ENCODE results near the gene CALN1. TPM values are rescaled to one million over a fixed set of nuclear protein-coding genes. Genes with fewer than 3 reads are reported as not detected.
"Not testable (repeated sequence)": the region's sequence is repeated elsewhere in the genome, so short reads cannot be mapped to it uniquely, and the experiment has no call there.

Gene CALN1
- total RNA-seq, 1 donor, result 22.1 TPM

DNA sequence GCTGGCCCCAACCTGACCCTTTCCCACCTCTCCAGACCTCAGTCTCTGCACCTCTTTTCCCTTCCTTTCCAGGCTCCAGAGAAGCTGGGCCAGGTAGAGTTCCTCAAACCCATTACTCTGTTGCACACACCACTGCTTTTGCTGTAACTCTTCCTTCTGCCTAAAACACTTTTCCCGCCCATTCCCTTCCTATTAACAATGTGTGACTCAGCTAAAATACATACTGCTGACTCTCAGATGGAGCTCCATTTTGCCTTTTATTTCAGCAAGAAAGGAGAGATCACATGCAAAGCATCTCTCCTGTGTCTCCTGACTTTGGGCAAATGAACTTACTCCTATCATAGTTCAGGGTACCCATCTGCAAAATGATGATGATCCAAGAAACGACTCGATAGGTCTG is 201.0 kb downstream of the CALN1 start:
- DNase-seq (ENCODE audit: low read depth in 2 of 3, low spot score in 2 of 3), result no peak

DNA sequence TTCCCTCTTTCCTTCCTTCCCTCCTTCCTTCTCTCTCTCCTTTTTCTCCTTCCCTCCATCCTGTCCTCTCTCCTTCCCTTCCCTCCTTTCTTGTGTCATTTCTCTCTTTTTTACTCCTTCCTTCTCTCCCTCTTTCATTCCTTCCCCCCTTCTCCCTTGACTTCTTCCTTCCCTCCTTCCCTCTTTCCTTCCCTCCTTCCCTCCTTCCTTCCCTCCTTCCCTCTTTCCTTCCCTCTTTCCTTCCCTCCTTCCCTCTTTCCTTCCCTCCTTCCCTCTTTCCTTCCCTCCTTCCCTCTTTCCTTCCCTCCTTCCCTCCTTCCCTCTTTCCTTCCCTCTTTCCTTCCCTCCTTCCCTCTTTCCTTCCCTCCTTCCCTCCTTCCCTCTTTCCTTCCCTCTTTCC is 203.1 kb downstream of the CALN1 start:
- not testable (repeated sequence) for DNase-seq (ENCODE audit: low read depth in 2 of 3, low spot score in 2 of 3)

DNA sequence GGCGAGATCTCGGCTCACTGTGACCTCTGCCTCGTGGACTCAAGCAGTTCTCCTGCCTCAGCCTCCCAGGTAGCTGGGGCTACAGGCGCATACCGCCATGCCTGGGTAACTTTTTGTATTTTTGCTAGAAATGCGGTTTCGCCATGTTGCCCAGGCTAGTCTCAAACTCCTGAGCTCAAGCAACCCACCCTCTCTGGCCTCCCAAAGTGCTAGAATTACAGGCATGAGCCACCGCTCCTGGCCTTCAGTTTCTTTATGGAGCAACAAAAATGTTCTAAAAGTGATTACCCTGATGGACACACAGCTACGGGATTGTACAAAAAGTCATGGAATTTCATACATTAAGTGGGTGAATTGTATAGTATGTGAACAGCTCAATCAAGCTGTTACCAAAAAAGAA is 216.0 kb downstream of the CALN1 start:
- no peak for DNase-seq (ENCODE audit: low read depth in 2 of 3, low spot score in 2 of 3)

- DNase-seq (ENCODE audit: low read depth in 2 of 3, low spot score in 2 of 3), result no peak
Observed at GRCh38 chr7:72190919-72191318, 221.2 kb downstream of the CALN1 start.

DNA sequence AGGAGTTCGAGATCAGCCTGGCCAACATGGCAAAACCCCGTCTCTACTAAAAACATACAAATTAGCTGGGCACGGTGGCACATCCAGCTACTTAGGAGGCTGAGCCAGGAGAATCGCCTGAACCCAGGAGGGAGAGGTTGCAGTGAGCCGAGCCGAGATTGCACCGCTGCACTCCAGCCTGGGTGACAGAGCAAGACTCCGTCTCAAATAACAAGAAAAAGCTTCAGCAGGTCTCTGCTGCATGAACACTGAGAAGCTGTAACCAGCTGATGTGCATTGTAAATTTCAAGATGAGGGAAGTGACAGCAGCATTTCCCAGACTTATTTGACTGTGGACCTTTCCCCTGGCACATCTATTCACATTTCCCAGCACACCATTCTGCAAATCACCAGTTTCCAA is 222.0 kb downstream of the CALN1 start:
- no peak for DNase-seq (ENCODE audit: low read depth in 2 of 3, low spot score in 2 of 3)

DNA sequence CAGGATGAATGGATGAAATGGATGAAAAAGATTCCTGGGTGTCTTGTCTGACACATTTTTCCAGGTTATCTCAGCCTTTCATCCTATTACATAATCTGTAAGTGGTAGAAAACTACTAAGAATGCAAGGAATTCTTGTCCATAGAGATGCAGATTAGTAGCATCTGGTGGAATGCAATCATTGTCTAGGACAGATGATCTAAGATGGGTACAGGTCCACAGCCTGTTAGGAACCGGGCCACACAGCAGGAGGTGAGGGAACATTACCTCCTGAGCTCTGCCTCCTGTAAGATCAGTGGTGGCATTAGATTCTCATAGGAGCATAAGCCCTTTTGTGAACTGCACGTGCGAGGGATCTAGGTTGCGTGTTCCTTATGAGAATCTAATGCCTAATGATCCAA is 225.0 kb downstream of the CALN1 start:
- DNase-seq (ENCODE audit: low read depth in 2 of 3, low spot score in 2 of 3), result no peak

DNA sequence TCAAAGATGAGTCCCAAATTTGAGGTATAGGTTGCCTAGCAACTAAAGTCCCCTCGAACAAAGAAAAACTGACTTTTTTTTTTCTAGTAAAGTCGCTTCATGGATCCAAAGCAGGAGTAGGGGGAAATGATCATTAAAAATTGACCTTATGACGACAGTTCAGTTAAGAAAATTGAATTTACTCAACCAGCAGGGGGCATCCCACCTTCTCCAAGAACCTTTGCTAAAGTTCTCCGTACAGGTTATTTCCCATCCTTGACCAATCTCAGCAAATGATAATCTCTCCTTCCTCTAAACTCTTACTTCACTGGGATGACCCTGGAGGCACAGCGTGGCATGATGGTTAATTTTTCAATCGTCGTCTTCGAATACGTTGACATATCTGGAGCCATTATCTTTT is 228.3 kb downstream of the CALN1 start:
- peak in 2 of 3 donors; percentile 30 to 51 for DNase-seq (ENCODE audit: low read depth in 2 of 3, low spot score in 2 of 3)

GRCh38 chr7:72182036-72182435 is 230.1 kb downstream of the CALN1 start:
- no peak for DNase-seq (ENCODE audit: low read depth in 2 of 3, low spot score in 2 of 3)

- DNase-seq (ENCODE audit: low read depth in 2 of 3, low spot score in 2 of 3), result no peak
Observed at GRCh38 chr7:72176875-72177274, 235.3 kb downstream of the CALN1 start.

DNA sequence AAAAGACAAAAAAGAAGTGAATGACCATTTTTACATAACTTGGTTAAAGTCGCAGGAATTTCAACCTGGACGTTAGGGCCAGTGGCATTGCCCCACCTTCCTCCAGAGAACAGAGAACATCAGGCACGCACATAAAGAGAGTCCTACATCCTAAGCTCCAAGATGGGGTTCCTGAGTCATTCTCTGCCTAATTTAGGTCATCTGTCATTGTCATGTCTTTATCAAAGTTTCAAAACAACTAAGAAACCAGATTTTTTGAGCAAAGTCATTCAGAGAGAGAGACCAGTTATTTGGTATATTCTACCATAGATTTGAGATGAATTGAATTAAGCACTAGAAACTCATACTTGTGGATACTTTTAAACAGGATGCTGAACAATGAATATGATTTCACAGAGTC is 241.7 kb downstream of the CALN1 start:
- DNase-seq (ENCODE audit: low read depth in 2 of 3, low spot score in 2 of 3), result no peak

DNA sequence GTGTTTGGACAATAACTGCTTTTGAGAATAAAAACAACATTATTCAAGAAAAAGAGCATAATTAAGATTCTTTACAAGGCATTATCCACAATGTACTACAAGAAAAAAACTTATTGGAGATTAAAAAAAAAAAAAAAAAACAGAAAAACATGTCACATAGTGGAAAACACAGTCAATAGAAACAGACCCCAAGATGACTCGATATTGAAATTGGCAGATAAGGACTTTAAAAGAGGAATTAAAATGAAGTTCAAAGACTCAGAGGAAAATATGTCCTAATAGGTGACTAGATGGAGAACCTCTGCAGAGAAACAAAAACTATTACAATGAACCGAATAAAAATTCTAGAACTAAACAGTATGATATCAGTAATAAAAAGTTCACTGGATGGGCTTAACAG is 248.9 kb downstream of the CALN1 start:
- DNase-seq (ENCODE audit: low read depth in 2 of 3, low spot score in 2 of 3), result peak in 1 of 3 donors; percentile 50

- DNase-seq (ENCODE audit: low read depth in 2 of 3, low spot score in 2 of 3), result no peak
Observed at GRCh38 chr7:72161534-72161933, 250.6 kb downstream of the CALN1 start.

DNA sequence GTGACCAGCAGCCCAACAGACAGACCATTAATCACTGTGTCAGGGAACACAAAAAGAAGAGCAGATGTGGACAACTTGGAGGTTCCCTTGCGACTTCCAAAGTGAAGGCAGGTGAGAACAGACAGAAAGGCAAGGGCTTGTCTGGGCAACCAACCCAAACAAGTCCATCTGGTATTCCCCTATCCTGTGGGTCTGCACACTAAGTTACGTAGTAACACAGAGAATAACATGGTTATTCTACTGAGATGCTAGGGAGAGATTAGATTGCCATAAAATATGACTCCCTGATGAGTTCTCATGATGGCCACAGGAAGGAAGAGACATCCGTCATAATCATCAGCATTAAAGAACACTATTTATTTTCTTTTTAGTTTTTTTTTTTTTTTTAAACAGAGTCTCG is 252.2 kb downstream of the CALN1 start:
- DNase-seq (ENCODE audit: low read depth in 2 of 3, low spot score in 2 of 3), result peak in 2 of 3 donors; percentile 27 to 56

DNA sequence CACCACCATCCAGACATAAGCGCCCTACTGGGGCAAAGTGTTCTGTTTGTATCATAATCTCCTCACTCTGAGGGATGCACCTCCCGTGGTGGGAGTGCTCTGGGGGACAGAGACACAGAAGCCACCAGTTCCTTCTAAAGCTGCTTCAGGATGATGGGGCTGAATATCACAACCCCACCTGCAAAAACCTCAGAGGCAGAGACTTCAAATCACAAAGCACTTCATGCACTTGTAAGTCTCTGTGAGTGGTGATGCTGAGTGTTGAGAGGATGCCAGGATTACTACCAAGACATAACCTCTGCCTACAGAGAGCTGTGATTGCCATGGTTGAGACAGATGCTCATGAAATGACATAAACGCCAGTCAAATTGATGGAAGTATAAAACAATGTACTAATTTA is 255.5 kb downstream of the CALN1 start:
- DNase-seq (ENCODE audit: low read depth in 2 of 3, low spot score in 2 of 3), result no peak

- DNase-seq (ENCODE audit: low read depth in 2 of 3, low spot score in 2 of 3), result no peak
Observed at GRCh38 chr7:72153132-72153512, 259.0 kb downstream of the CALN1 start.

GRCh38 chr7:72152161-72153131 is 259.7 kb downstream of the CALN1 start:
- peak in 1 of 3 donors; percentile 36 for DNase-seq (ENCODE audit: low read depth in 2 of 3, low spot score in 2 of 3)

GRCh38 chr7:72140566-72140965 is 271.6 kb downstream of the CALN1 start:
- no peak for DNase-seq (ENCODE audit: low read depth in 2 of 3, low spot score in 2 of 3)

DNA sequence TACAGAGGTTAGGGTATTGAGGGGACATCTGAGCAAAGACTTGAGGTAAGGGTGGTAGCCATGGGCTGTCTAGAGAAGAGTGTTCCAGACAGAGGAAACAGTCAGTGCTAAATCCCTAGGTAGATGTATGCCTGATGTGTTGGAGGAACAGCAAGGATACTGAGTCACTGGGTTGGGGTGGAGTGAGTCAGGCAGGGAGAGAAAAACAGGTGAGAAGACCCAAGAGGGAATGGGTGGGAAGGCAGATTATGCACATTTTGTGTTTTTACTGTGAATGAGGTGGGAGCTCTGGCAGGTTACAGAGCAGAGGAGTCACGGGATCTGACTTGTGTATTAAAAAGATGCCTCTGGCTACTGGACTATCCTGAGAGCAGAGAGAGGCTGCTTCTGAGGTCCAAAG is 285.0 kb downstream of the CALN1 start:
- DNase-seq (ENCODE audit: low read depth in 2 of 3, low spot score in 2 of 3), result no peak

DNA sequence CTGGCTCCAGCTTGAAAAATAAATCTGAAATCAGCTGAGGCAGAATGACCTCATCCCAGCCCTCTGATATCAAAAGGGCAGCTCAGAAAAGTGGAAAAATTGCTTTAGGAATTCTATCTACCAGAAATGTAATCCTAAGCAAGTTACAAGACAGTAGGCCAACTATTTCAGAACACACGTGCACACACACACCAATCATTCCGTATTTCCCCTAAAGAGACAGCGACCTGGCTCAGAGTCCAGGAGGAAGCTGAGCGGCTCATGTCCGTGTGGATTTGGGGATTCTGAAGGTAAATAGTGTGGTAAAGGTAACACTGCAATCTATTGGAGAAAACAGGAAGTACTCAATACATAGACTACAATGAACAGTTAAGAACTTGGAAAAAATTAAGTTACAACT is 288.2 kb downstream of the CALN1 start:
- no peak for DNase-seq (ENCODE audit: low read depth in 2 of 3, low spot score in 2 of 3)

- DNase-seq (ENCODE audit: low read depth in 2 of 3, low spot score in 2 of 3), result no peak
Observed at GRCh38 chr7:72118366-72118765, 293.8 kb downstream of the CALN1 start.

DNA sequence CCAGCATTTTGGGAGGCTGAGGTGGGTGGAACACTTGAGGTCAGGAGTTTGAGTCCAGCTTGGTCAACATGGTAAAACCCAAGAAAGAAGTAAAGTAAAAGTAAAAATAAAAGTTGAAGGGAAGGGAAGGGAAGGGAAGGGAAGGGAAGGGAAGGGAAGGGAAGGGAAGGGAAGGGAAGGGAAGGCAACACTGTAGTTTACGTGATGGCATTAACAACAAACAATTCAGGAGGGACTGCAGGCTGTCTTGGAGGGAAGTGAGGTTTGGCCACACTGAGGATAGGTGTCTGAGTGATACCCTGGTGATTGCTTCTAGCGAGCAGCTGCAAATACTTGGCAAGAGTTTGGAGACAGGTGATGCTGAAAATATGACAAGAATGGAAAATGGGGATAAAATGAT is 298.0 kb downstream of the CALN1 start:
- no peak for DNase-seq (ENCODE audit: low read depth in 2 of 3, low spot score in 2 of 3)

GRCh38 chr7:72112992-72113391 is 299.1 kb downstream of the CALN1 start:
- DNase-seq (ENCODE audit: low read depth in 2 of 3, low spot score in 2 of 3), result no peak

DNA sequence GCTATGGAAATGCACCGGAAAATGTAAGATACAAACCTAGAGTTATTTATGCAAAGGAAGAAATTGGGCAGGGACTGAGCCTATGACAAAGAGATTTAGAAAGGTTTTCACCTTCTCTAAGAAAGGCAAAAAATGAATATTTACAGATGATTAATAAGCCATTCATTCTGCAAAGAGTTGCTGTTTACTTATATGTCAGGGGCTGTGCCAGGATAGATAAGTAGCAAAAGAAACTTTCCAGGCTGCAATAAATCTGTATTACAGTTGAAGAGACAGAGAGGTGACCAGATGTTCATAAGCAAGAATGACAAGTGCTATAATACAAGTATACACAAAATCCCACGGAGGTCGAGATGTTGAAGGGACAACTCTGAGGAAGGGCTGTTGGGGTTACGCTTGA is 299.6 kb downstream of the CALN1 start:
- DNase-seq (ENCODE audit: low read depth in 2 of 3, low spot score in 2 of 3), result no peak

All from hematopoietic multipotent progenitor cell (in vitro differentiated cells).